A673 (cell line): ENCODE data around the gene OSCAR. TPM values are rescaled to one million over a fixed set of nuclear protein-coding genes. Genes with fewer than 3 reads are reported as not detected.

Source experiments
- BruUV-seq: library from RNA; stranded (reverse); fragments of 400-500 nt; replicated peaks from 2 replicates; lab custom pipeline; 2021; lab: Mats Ljungman, UMichigan
- CTCF ChIA-PET: fragments of 300-600 bp; sonication (Branson Sonifier 250); formaldehyde crosslinking; loops from one replicate; lab custom pipeline; 2022; ENCODE audit warnings: antibody characterized with exemption; lab: Charles Lee
- POLR2A ChIA-PET: fragments of 300-600 bp; sonication (Branson Sonifier 250); formaldehyde crosslinking; loops from one replicate; lab custom pipeline; 2022; ENCODE audit warnings: antibody characterized with exemption; ENCODE audit not compliant: low non-redundant PET; lab: Charles Lee
- DNase-seq: peaks from one replicate; pipeline ENCODE4 v3.0.0-alpha.2; 2015; ENCODE audit warnings: low spot score
- H3K27ac ChIP-seq: fragments of 200-600 bp; sonication (generic); 2 replicates; pipeline ENCODE4 v1.5.1; 2016; ENCODE audit warnings: mixed run types, low read depth, mild to moderate bottlenecking, mixed read lengths, antibody characterized with exemption, low read length; ENCODE audit not compliant: poor library complexity, severe bottlenecking
- H3K27me3 ChIP-seq: fragments of 200-600 bp; sonication (generic); replicated peaks from 2 replicates; pipeline ENCODE4 v1.6.1; 2017; ENCODE audit warnings: mixed run types, low read depth, mild to moderate bottlenecking, mixed read lengths, antibody characterized with exemption, low read length; ENCODE audit not compliant: insufficient read depth, poor library complexity
- H3K36me3 ChIP-seq: fragments of 200-600 bp; sonication (generic); 2 replicates; pipeline ENCODE4 v1.6.1; 2016; ENCODE audit warnings: mixed run types, mild to moderate bottlenecking, mixed read lengths, antibody characterized with exemption, low read length; ENCODE audit not compliant: insufficient read depth, poor library complexity, severe bottlenecking
- H3K4me1 ChIP-seq: fragments of 200-600 bp; sonication (generic); 2 replicates; pipeline ENCODE4 v1.6.1; 2017; ENCODE audit warnings: mixed run types, mild to moderate bottlenecking, mixed read lengths, antibody characterized with exemption, low read length; ENCODE audit not compliant: insufficient read depth, poor library complexity, severe bottlenecking
- H3K4me3 ChIP-seq: fragments of 200-600 bp; sonication (generic); 2 replicates; pipeline ENCODE4 v1.5.1; 2016; ENCODE audit warnings: low read depth, mixed run types, mild to moderate bottlenecking, mixed read lengths, low read length; ENCODE audit not compliant: poor library complexity, severe bottlenecking
- H3K9me3 ChIP-seq: fragments of 200-600 bp; sonication (generic); 2 replicates; pipeline ENCODE4 v1.6.1; 2016; ENCODE audit warnings: mixed run types, low read depth, mild to moderate bottlenecking, mixed read lengths, antibody characterized with exemption, low read length; ENCODE audit not compliant: poor library complexity, severe bottlenecking
- EZH2 ChIP-seq: fragments of 200-600 bp; sonication (generic); IDR thresholded peaks from 2 replicates; pipeline ENCODE4 v1.6.1; 2017; ENCODE audit warnings: borderline replicate concordance, low read depth, mild to moderate bottlenecking, mixed read lengths, antibody characterized with exemption, low read length; ENCODE audit not compliant: poor library complexity, severe bottlenecking
- intact Hi-C: fragments of 100-400 bp; cut with micrococcal nuclease; formaldehyde crosslinking; loops from one replicate; pipeline ENCODE4 v1.10.0; 2022; ENCODE audit not compliant: unreplicated experiment
- total RNA-seq: library from RNA; stranded (reverse); gene quantifications from 2 replicates; pipeline ENCODE4 v1.2.3, GENCODE V29; 2021
- TF ChIP-seq, protein P1 (sequence below): fragments of 300-800, 200-600 bp; sonication (generic); conservative IDR thresholded peaks from 2 replicates; pipeline ENCODE4 v1.5.1; 2017; ENCODE audit warnings: low read depth, mild to moderate bottlenecking, antibody characterized with exemption, low read length, moderate library complexity, mixed read lengths

Gene OSCAR
- total RNA-seq, 1 experiment from 2014 or later: 0.47 TPM

GRCh38 chr19:54115109-54116063 is 14.8 kb upstream of the OSCAR start, which contains the start of the genes PRPF31 and TFPT:
PRPF31 (plus strand) TSS chr19:54115754; CDS start chr19:54118279, 2,525 bp downstream.
TFPT (minus strand) TSS chr19:54115657; CDS start chr19:54115269, 388 bp downstream.
- peak; percentile 99 for DNase-seq
- Histone ChIP-seq H3K27ac (peak within 1 kb of the TSS; percentile 93), H3K4me3 (peak within 1 kb of the TSS; percentile 70), H3K36me3 (peaks cover 25% of the 10 kb centered on the region), H3K27me3 (no peaks in the 10 kb centered on the region), H3K4me1 (peaks cover 7% of the 10 kb centered on the region), H3K9me3 (no peaks in the 10 kb centered on the region)
- POLR2A ChIA-PET: interaction anchor here (0.5 to 0.7 kb wide), 3 partner anchors 8 to 44 kb away, joined by 3 to 14 read pairs (median 3); partner anchors contain the start of gene LENG1
- CTCF ChIA-PET: interaction anchor here (0.5 to 1.4 kb wide), 2 partner anchors 85 to 315 kb away, joined by 3 to 8 read pairs; no protein-coding TSS in a partner anchor
- TF ChIP-seq, protein P1, sequence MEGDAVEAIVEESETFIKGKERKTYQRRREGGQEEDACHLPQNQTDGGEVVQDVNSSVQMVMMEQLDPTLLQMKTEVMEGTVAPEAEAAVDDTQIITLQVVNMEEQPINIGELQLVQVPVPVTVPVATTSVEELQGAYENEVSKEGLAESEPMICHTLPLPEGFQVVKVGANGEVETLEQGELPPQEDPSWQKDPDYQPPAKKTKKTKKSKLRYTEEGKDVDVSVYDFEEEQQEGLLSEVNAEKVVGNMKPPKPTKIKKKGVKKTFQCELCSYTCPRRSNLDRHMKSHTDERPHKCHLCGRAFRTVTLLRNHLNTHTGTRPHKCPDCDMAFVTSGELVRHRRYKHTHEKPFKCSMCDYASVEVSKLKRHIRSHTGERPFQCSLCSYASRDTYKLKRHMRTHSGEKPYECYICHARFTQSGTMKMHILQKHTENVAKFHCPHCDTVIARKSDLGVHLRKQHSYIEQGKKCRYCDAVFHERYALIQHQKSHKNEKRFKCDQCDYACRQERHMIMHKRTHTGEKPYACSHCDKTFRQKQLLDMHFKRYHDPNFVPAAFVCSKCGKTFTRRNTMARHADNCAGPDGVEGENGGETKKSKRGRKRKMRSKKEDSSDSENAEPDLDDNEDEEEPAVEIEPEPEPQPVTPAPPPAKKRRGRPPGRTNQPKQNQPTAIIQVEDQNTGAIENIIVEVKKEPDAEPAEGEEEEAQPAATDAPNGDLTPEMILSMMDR: no peak
- TF ChIP-seq EZH2: no peak
- intact Hi-C loops: no loop called here
- BruUV-seq: TSS peak; percentile 86

- intact Hi-C loops: no loop called here
- peak overlapping the region; percentile 70 for H3K4me3 ChIP-seq
- H3K9me3 ChIP-seq: no peaks in the 10 kb centered on the region
- ChIA-PET CTCF (interaction anchor here (0.5 to 1.4 kb wide), 2 partner anchors 84 to 316 kb away, joined by 3 to 8 read pairs; no protein-coding TSS in a partner anchor), POLR2A (no interaction called here)
- no peak for TF ChIP-seq EZH2
- TF ChIP-seq, protein P1: no peak
- BruUV-seq: no TSS peak
- H3K27ac ChIP-seq: peak overlapping the region; percentile 93
- H3K27me3 ChIP-seq: no peaks in the 10 kb centered on the region
- peaks cover 7% of the 10 kb centered on the region for H3K4me1 ChIP-seq
- DNase-seq: peak; percentile 61
- peaks cover 27% of the 10 kb centered on the region for H3K36me3 ChIP-seq
Observed at GRCh38 chr19:54114340-54115108, 13.9 kb upstream of the OSCAR start.

GRCh38 chr19:54109651-54110050 is 9.0 kb upstream of the OSCAR start:
- intact Hi-C loops: no loop called here
- POLR2A ChIA-PET: no interaction called here
- H3K36me3 ChIP-seq: peaks cover 55% of the 10 kb centered on the region

More at GRCh38 chr19:54109651-54110050, 9.0 kb upstream of the OSCAR start:
- no peaks in the 10 kb centered on the region for H3K9me3 ChIP-seq
- no peak overlapping the region for H3K4me3 ChIP-seq
- H3K4me1 ChIP-seq: no peaks in the 10 kb centered on the region
- no peaks in the 10 kb centered on the region for H3K27me3 ChIP-seq
- DNase-seq: no peak
- BruUV-seq: no TSS peak
- no peak overlapping the region for H3K27ac ChIP-seq
- CTCF ChIA-PET: no interaction called here
- TF ChIP-seq, protein P1: no peak
- TF ChIP-seq EZH2: no peak
